SKM-1 treated with dmso at 0.1 percent for 144 hours (cell line): ENCODE results near the gene FAM107B.
A peak's percentile ranks its signal among the peaks of the same experiment; 100 is the strongest.
"Not testable (repeated sequence)": the region's sequence is repeated elsewhere in the genome, so short reads cannot be mapped to it uniquely, and the experiment has no call there.

Experiments used
- DNase-seq: peaks from one replicate; lab custom pipeline; 2025; ENCODE audit not compliant: unreplicated experiment; lab: John Stamatoyannopoulos, UW

The FAM107B gene

GRCh38 chr10:14696821-14697220, 77.9 kb downstream of the FAM107B start:
- DNase-seq, result no peak

GRCh38 chr10:14695847-14696480, 78.7 kb downstream of the FAM107B start:
- peak; percentile 6 for DNase-seq

- no peak for DNase-seq
These were observed 80.8 kb downstream of the FAM107B start for GRCh38 chr10:14693891-14694290.

- no peak for DNase-seq
These were observed 82.2 kb downstream of the FAM107B start for GRCh38 chr10:14692344-14693076.

GRCh38 chr10:14691359-14691758, 83.3 kb downstream of the FAM107B start:
- no peak for DNase-seq

GRCh38 chr10:14688606-14689005, 86.1 kb downstream of the FAM107B start:
- DNase-seq, result no peak

GRCh38 chr10:14688189-14688588, 86.5 kb downstream of the FAM107B start:
- DNase-seq, result not testable (repeated sequence)

GRCh38 chr10:14687340-14687739, 87.4 kb downstream of the FAM107B start:
- no peak for DNase-seq

- DNase-seq, result no peak
These were observed 88.3 kb downstream of the FAM107B start for GRCh38 chr10:14686356-14686755.

- DNase-seq, result no peak
These were observed 90.3 kb downstream of the FAM107B start for GRCh38 chr10:14684354-14684753.

GRCh38 chr10:14683256-14683655, 91.4 kb downstream of the FAM107B start:
- DNase-seq, result no peak

- no peak for DNase-seq
These were observed 92.9 kb downstream of the FAM107B start for GRCh38 chr10:14681802-14682201.

- DNase-seq, result no peak
These were observed 93.4 kb downstream of the FAM107B start for GRCh38 chr10:14681305-14681704.

- DNase-seq, result no peak
These were observed 96.1 kb downstream of the FAM107B start for GRCh38 chr10:14678637-14679036.

GRCh38 chr10:14676732-14677131, 98.0 kb downstream of the FAM107B start:
- no peak for DNase-seq

- DNase-seq, result no peak
These were observed 100.2 kb downstream of the FAM107B start for GRCh38 chr10:14674376-14675050.

- DNase-seq, result no peak
These were observed 101.4 kb downstream of the FAM107B start for GRCh38 chr10:14673189-14673861.

- no peak for DNase-seq
These were observed 103.3 kb downstream of the FAM107B start for GRCh38 chr10:14671386-14671831.

- no peak for DNase-seq
These were observed 104.0 kb downstream of the FAM107B start for GRCh38 chr10:14670551-14671240.

- no peak for DNase-seq
These were observed 105.1 kb downstream of the FAM107B start for GRCh38 chr10:14669576-14669975.

GRCh38 chr10:14667781-14668180, 106.9 kb downstream of the FAM107B start:
- no peak for DNase-seq
